ENCODE measurements around the gene MRM1.

Gene MRM1

GRCh38 chr17:36617773-36618172 is 16.4 kb downstream of the MRM1 start:
- no peak for TF ChIP-seq OSR1 (CRISPR knock-in tag; IDR thresholded peaks at IDR 0.05)
- no peak for TF ChIP-seq ZNF565 (CRISPR knock-in tag; conservative IDR thresholded peaks at IDR 0.05; ENCODE audit: low read depth)
- TF ChIP-seq CSRNP3 (CRISPR knock-in tag; IDR thresholded peaks at IDR 0.05) = no peak
- no peak for TF ChIP-seq CREB5 (CRISPR knock-in tag; IDR thresholded peaks at IDR 0.05; ENCODE audit: low read depth)
- no peak for TF ChIP-seq ZFP3 (CRISPR knock-in tag; IDR thresholded peaks at IDR 0.05)
- no peak for TF ChIP-seq CSDC2 (CRISPR knock-in tag; IDR thresholded peaks at IDR 0.05)
- no peak for TF ChIP-seq PATZ1 (CRISPR knock-in tag; IDR thresholded peaks at IDR 0.05; ENCODE audit: borderline replicate concordance)
- TF ChIP-seq ZNF70 (CRISPR knock-in tag; IDR thresholded peaks at IDR 0.05) = no peak
- TF ChIP-seq ZNF8 (CRISPR knock-in tag; IDR thresholded peaks at IDR 0.05) = no peak
- TF ChIP-seq GLIS3 (CRISPR knock-in tag; IDR thresholded peaks at IDR 0.05) = no peak
- TF ChIP-seq BACH2 (CRISPR knock-in tag; IDR thresholded peaks at IDR 0.05; ENCODE audit: borderline replicate concordance) = no peak
- TF ChIP-seq POU6F1 (CRISPR knock-in tag; IDR thresholded peaks at IDR 0.05; ENCODE audit: borderline replicate concordance, low read depth) = no peak
- TF ChIP-seq TOX (CRISPR knock-in tag; IDR thresholded peaks at IDR 0.05; ENCODE audit: borderline replicate concordance) = no peak
- TF ChIP-seq PPARA (CRISPR knock-in tag; IDR thresholded peaks at IDR 0.05; ENCODE audit: borderline replicate concordance) = no peak
- no peak for TF ChIP-seq SNAI2 (CRISPR knock-in tag; IDR thresholded peaks at IDR 0.05)
- TF ChIP-seq ZFP30 (CRISPR knock-in tag; IDR thresholded peaks at IDR 0.05) = no peak
- TF ChIP-seq ZC3H10 (CRISPR knock-in tag; IDR thresholded peaks at IDR 0.05) = no peak
- no peak for TF ChIP-seq ESRRG (CRISPR knock-in tag; IDR thresholded peaks at IDR 0.05)
- no peak for TF ChIP-seq TCF4 (CRISPR knock-in tag; IDR thresholded peaks at IDR 0.05; ENCODE audit: borderline replicate concordance)
- no peak for TF ChIP-seq RARB (CRISPR knock-in tag; IDR thresholded peaks at IDR 0.05)
- no peak for ATAC-seq

GRCh38 chr17:36623281-36623680 is 21.9 kb downstream of the MRM1 start:
- no peak for TF ChIP-seq ISL1 (CRISPR knock-in tag; IDR thresholded peaks at IDR 0.05)
- TF ChIP-seq RARB (CRISPR knock-in tag; IDR thresholded peaks at IDR 0.05) = no peak
- TF ChIP-seq SNAI2 (CRISPR knock-in tag; IDR thresholded peaks at IDR 0.05) = no peak
- TF ChIP-seq OSR1 (CRISPR knock-in tag; IDR thresholded peaks at IDR 0.05) = no peak
- no peak for TF ChIP-seq ZNF70 (CRISPR knock-in tag; IDR thresholded peaks at IDR 0.05)
- no peak for TF ChIP-seq ZNF8 (CRISPR knock-in tag; IDR thresholded peaks at IDR 0.05)
- TF ChIP-seq TSHZ2 (CRISPR knock-in tag; IDR thresholded peaks at IDR 0.05) = no peak
- TF ChIP-seq CSDC2 (CRISPR knock-in tag; IDR thresholded peaks at IDR 0.05) = no peak
- TF ChIP-seq ZC3H10 (CRISPR knock-in tag; IDR thresholded peaks at IDR 0.05) = no peak
- TF ChIP-seq ZFP30 (CRISPR knock-in tag; IDR thresholded peaks at IDR 0.05) = no peak
- TF ChIP-seq PATZ1 (CRISPR knock-in tag; IDR thresholded peaks at IDR 0.05; ENCODE audit: borderline replicate concordance) = no peak
- no peak for TF ChIP-seq PPARA (CRISPR knock-in tag; IDR thresholded peaks at IDR 0.05; ENCODE audit: borderline replicate concordance)
- no peak for TF ChIP-seq POU6F1 (CRISPR knock-in tag; IDR thresholded peaks at IDR 0.05; ENCODE audit: borderline replicate concordance, low read depth)
- TF ChIP-seq BACH2 (CRISPR knock-in tag; IDR thresholded peaks at IDR 0.05; ENCODE audit: borderline replicate concordance) = no peak
- TF ChIP-seq ZFP3 (CRISPR knock-in tag; IDR thresholded peaks at IDR 0.05) = no peak
- TF ChIP-seq CSRNP3 (CRISPR knock-in tag; IDR thresholded peaks at IDR 0.05) = no peak
- ATAC-seq = no peak
